Endothelial cell of umbilical vein (primary cell): Measurements from ENCODE around the gene CGB8. TPM values are rescaled to one million over a fixed set of nuclear protein-coding genes. Genes with fewer than 3 reads are reported as not detected.

ENCODE experiments used
- BruUV-seq: library from RNA; stranded (reverse); fragments of 400-500 nt; replicated peaks from 2 replicates; lab custom pipeline; 2021; lab: Mats Ljungman, UMichigan
- CTCF ChIA-PET: fragments of 300-600, 350-600 bp; sonication (Branson Sonifier 250); formaldehyde crosslinking; loops from one replicate; lab custom pipeline; 2021; ENCODE audit warnings: antibody characterized with exemption, inconsistent platforms; lab: Charles Lee
- POLR2A ChIA-PET: fragments of 300-600, 350-600 bp; sonication (Branson Sonifier 250); formaldehyde crosslinking; loops from one replicate; lab custom pipeline; 2021; ENCODE audit warnings: antibody characterized with exemption, inconsistent platforms; lab: Charles Lee
- DNase-seq: peaks from one replicate; pipeline ENCODE4 v3.0.0-alpha.2; 2011; ENCODE audit warnings: low read depth, low spot score
- FAIRE-seq: peaks from 2 replicates; lab custom pipeline; 2011; peaks lifted over from hg19 to GRCh38; lab: Jason Lieb, UNC
- H2AFZ ChIP-seq: 2 replicates; pipeline ENCODE4 v1.6.0; 2012; ENCODE audit warnings: low read depth, low read length, control low read depth, inconsistent platforms
- H3K27ac ChIP-seq: 2 replicates; pipeline ENCODE4 v1.5.1; 2011; ENCODE audit warnings: low read depth, mild to moderate bottlenecking, control low read depth, low read length, moderate library complexity; ENCODE audit not compliant: insufficient read depth
- H3K27me3 ChIP-seq, 2 experiments: 2 replicates each; pipeline versions ENCODE4 v1.6.0 to v1.6.1; 2011; ENCODE audit warnings: low read length in 2 of 2, mixed read lengths in 1 of 2; ENCODE audit not compliant: control insufficient read depth in 2 of 2, insufficient read depth in 2 of 2
- H3K36me3 ChIP-seq, 2 experiments: 2 replicates in 1 of 2; 3 replicates in 1 of 2; pipeline ENCODE4 v1.5.1; 2011; ENCODE audit warnings: low read length in 2 of 2, mild to moderate bottlenecking in 1 of 2, moderate library complexity in 1 of 2; ENCODE audit not compliant: control insufficient read depth in 2 of 2, insufficient read depth in 2 of 2; ENCODE audit errors: extremely low read depth in 1 of 2
- H3K4me1 ChIP-seq: 3 replicates; pipeline ENCODE4 v1.5.1; 2011; ENCODE audit warnings: mild to moderate bottlenecking, low read length; ENCODE audit not compliant: control insufficient read depth, insufficient read depth; ENCODE audit errors: extremely low read depth
- H3K4me2 ChIP-seq: 2 replicates; pipeline ENCODE4 v1.6.1; 2011; ENCODE audit warnings: low read length, control low read depth, mixed read lengths; ENCODE audit not compliant: insufficient read depth
- H3K4me3 ChIP-seq, 3 experiments: fragments of 200-600 bp in 1 of 3; sonication (generic), shearing (Covaris generic) in 1 of 3; replicated peaks in 1 of 3; 2 replicates each; pipeline ENCODE4 v1.5.1; 2011 to 2016; ENCODE audit warnings: control low read depth in 3 of 3, low read length in 3 of 3, mild to moderate bottlenecking in 2 of 3, inconsistent platforms in 1 of 3, low read depth in 1 of 3, moderate library complexity in 1 of 3; ENCODE audit not compliant: insufficient read depth in 1 of 3
- H3K79me2 ChIP-seq: 2 replicates; pipeline ENCODE4 v1.6.0; 2012; ENCODE audit warnings: low read length, inconsistent platforms; ENCODE audit not compliant: control insufficient read depth, insufficient read depth
- H3K9ac ChIP-seq: replicated peaks from 2 replicates; pipeline ENCODE3; 2011; ENCODE audit warnings: low read length, control low read depth; ENCODE audit not compliant: insufficient read depth; ENCODE audit errors: extremely low read depth
- H3K9me1 ChIP-seq: replicated peaks from 3 replicates; pipeline ENCODE4 v1.6.0; 2011; ENCODE audit warnings: mild to moderate bottlenecking, low read length; ENCODE audit not compliant: control insufficient read depth, insufficient read depth; ENCODE audit errors: extremely low read depth
- H3K9me3 ChIP-seq: replicated peaks from 2 replicates; pipeline ENCODE4 v1.5.1; 2012; ENCODE audit warnings: low read length, inconsistent platforms; ENCODE audit not compliant: control insufficient read depth, insufficient read depth
- H4K20me1 ChIP-seq: replicated peaks from 2 replicates; pipeline ENCODE3; 2011; ENCODE audit warnings: mild to moderate bottlenecking, low read length; ENCODE audit not compliant: control insufficient read depth, insufficient read depth; ENCODE audit errors: extremely low read depth
- CTCF ChIP-seq, 2 donors: IDR thresholded peaks; 1 replicate in 1 of 2; 2 replicates in 1 of 2; pipeline ENCODE4 v1.5.1; 2011; ENCODE audit warnings: low read length in 2 of 2, mild to moderate bottlenecking in 2 of 2, moderate library complexity in 2 of 2, control low read depth in 1 of 2, inconsistent platforms in 1 of 2, low read depth in 1 of 2; ENCODE audit not compliant: insufficient read depth in 1 of 2; ENCODE audit errors: extremely low read depth in 1 of 2
- EZH2 ChIP-seq: IDR thresholded peaks from 2 replicates; pipeline ENCODE4 v1.6.1; 2012; ENCODE audit warnings: borderline replicate concordance, low read depth, mild to moderate bottlenecking, moderate library complexity, low read length, inconsistent platforms; ENCODE audit not compliant: severe bottlenecking
- FOS ChIP-seq: IDR thresholded peaks from 2 replicates; pipeline ENCODE4 v1.6.1; 2011; ENCODE audit warnings: mild to moderate bottlenecking, low read length, moderate library complexity, borderline replicate concordance; ENCODE audit not compliant: insufficient read depth
- GATA2 ChIP-seq: IDR thresholded peaks from 2 replicates; pipeline ENCODE4 v1.7.0; 2011; ENCODE audit warnings: low read depth, mild to moderate bottlenecking, moderate library complexity, mixed read lengths, low read length; ENCODE audit not compliant: insufficient read length, insufficient read depth
- JUN ChIP-seq: IDR thresholded peaks from 2 replicates; pipeline ENCODE4 v1.6.1; 2011; ENCODE audit warnings: borderline replicate concordance, low read depth; ENCODE audit not compliant: insufficient read length, insufficient read depth
- MAX ChIP-seq: IDR thresholded peaks from 2 replicates; pipeline ENCODE4 v1.6.1; 2011; ENCODE audit not compliant: insufficient read depth, insufficient read length
- MYC ChIP-seq: IDR thresholded peaks from one replicate; pipeline ENCODE4 v1.6.1; 2011; ENCODE audit warnings: mild to moderate bottlenecking, low read depth, low read length
- POLR2A ChIP-seq: IDR thresholded peaks from 2 replicates; pipeline ENCODE4 v1.6.1; 2012; ENCODE audit warnings: low read depth, mild to moderate bottlenecking, control low read depth, low read length
- POLR2AphosphoS5 ChIP-seq: IDR thresholded peaks from 2 replicates; pipeline ENCODE4 v1.6.1; 2012; ENCODE audit warnings: low read depth, mild to moderate bottlenecking, control low read depth, low read length, moderate library complexity; ENCODE audit not compliant: insufficient read depth
- dilution Hi-C: fragments of 300-500 bp; cut with MboI; formaldehyde crosslinking; loops from one replicate; pipeline ENCODE4 v1.15.0; 2019; ENCODE audit warnings: low sequenced_read_pairs; ENCODE audit not compliant: extremely low pct_ligation_motif_present
- intact Hi-C: fragments of 100-400 bp; cut with micrococcal nuclease; formaldehyde crosslinking; loops from one replicate; pipeline ENCODE4 v1.10.0; 2022
- polyA plus RNA-seq, 4 experiments: library from polyadenylated mRNA; depleted of rRNA in 3 of 4; stranded (reverse) in 3 of 4; unstranded in 1 of 4; fragments of >200 nt; gene quantifications; 2 replicates each; pipeline versions ENCODE4 v1.2.1 to v1.2.3, GENCODE V29; 2011 to 2012; ENCODE audit warnings: missing spikeins in 1 of 4
- total RNA-seq: library from RNA; stranded (reverse); gene quantifications from 2 replicates; pipeline ENCODE4 v1.2.3, GENCODE V29; 2021

CGB8 gene
- total and polyA plus RNA-seq, 2 donors (not counting 3 experiments of a cell fraction or from before 2014, with no cell fraction given), result not detected

- Histone ChIP-seq H3K27ac (no peak overlapping the region), H3K27me3 (peaks cover 33 to 42% of the 10 kb centered on the region in 2 experiments), H4K20me1 (no peaks in the 10 kb centered on the region), H3K79me2 (no peaks in the 10 kb centered on the region), H3K4me3 (no peak overlapping the region), H2AFZ (no peak overlapping the region), H3K4me2 (no peak overlapping the region), H3K9me3 (no peaks in the 10 kb centered on the region), H3K9me1 (no peaks in the 10 kb centered on the region), H3K9ac (no peak overlapping the region), H3K4me1 (no peaks in the 10 kb centered on the region), H3K36me3 (no peaks in the 10 kb centered on the region)
- dilution Hi-C loops, result no loop called here
- intact Hi-C loops, result no loop called here
- FAIRE-seq (no peak), DNase-seq (no peak)
- BruUV-seq, result no TSS peak
- TF ChIP-seq FOS (no peak), POLR2A (no peak), MYC (no peak), POLR2AphosphoS5 (no peak), EZH2 (no peak), CTCF (IDR thresholded peaks at IDR 0.05; ENCODE audit: extremely low read depth in 1 of 2, insufficient read depth in 1 of 2, low read depth in 1 of 2, low read length in 2 of 2) (no peak), MAX (no peak), JUN (no peak), GATA2 (no peak)
- ChIA-PET CTCF (interaction anchor here (0.6 to 1.9 kb wide), 3 partner anchors 8 to 133 kb away, joined by 3 to 6 read pairs (median 6); no protein-coding TSS in a partner anchor), POLR2A (no interaction called here)
Observed at GRCh38 chr19:49065905-49066512, 17.1 kb upstream of the CGB8 start.
